BE2C (cell line): ENCODE data around the gene PLEKHH2.

Experiments
- DNase-seq: peaks from one replicate; pipeline ENCODE4 v3.0.0-alpha.2; 2020
- H3K27me3 ChIP-seq: fragments of 250-450 bp; sonication (Bioruptor Pico); 2 replicates; pipeline ENCODE4 v1.5.1; 2020; ENCODE audit warnings: mild to moderate bottlenecking
- H3K36me3 ChIP-seq: fragments of 250-450 bp; sonication (Bioruptor Pico); 2 replicates; pipeline ENCODE4 v1.5.1; 2020; ENCODE audit warnings: mild to moderate bottlenecking
- H3K4me1 ChIP-seq: fragments of 250-450 bp; sonication (Bioruptor Pico); 2 replicates; pipeline ENCODE4 v1.5.1; 2020
- H3K4me3 ChIP-seq: 2 replicates; pipeline ENCODE4 v1.5.1; 2011; ENCODE audit warnings: low read depth, low read length
- H3K9me3 ChIP-seq: fragments of 250-450 bp; sonication (Bioruptor Pico); 2 replicates; pipeline ENCODE4 v1.5.1; 2020
- TF ChIP-seq, protein P1 (sequence below): IDR thresholded peaks from 2 replicates; pipeline ENCODE4 v1.5.1; 2012; ENCODE audit warnings: mild to moderate bottlenecking, low read depth, low read length

The PLEKHH2 gene

DNA sequence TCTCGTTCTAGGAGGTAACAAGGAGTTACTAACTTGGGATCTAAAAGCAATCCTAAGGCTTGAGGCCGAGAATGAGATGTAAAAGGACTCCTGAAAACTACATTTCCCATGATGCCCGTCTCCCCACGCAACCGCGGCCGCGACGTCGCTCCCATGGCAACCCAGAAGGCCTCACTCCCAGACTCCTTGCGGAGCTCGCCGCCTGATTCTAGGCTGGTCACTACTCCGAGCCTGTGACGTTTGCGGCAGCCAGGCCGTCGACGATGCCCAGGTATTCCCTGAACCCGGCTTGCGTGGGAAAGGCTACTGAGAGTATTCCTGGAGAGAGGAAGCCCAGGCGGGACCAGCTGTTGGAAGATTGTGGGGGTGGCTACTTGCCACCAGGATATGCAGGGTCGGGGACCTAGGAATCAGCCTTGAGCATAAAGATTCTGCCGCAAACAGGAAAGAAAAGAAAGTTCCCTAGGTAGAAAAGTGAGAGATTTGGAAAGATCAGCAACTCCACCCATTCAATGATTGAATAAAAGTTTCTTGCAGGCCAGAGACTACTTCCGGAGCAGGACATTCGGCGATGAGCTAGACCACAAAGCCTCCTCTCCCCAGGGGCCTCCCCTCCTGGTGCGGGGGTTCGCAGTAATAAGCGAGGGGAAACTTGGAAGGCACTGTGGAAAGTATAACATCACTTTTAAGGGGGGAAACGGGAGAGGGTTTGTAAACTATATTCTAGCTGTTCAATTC is 137.0 kb downstream of the PLEKHH2 start, which contains the start of gene DYNC2LI1:
Gene DYNC2LI1 (plus strand): TSS at position 164 of the 738 bp plus-strand sequence. CDS start 100 bp downstream, at position 264.
- no peaks in the 10 kb centered on the region for H3K27me3 ChIP-seq
- TF ChIP-seq, protein P1, sequence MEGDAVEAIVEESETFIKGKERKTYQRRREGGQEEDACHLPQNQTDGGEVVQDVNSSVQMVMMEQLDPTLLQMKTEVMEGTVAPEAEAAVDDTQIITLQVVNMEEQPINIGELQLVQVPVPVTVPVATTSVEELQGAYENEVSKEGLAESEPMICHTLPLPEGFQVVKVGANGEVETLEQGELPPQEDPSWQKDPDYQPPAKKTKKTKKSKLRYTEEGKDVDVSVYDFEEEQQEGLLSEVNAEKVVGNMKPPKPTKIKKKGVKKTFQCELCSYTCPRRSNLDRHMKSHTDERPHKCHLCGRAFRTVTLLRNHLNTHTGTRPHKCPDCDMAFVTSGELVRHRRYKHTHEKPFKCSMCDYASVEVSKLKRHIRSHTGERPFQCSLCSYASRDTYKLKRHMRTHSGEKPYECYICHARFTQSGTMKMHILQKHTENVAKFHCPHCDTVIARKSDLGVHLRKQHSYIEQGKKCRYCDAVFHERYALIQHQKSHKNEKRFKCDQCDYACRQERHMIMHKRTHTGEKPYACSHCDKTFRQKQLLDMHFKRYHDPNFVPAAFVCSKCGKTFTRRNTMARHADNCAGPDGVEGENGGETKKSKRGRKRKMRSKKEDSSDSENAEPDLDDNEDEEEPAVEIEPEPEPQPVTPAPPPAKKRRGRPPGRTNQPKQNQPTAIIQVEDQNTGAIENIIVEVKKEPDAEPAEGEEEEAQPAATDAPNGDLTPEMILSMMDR = no peak
- no peaks in the 10 kb centered on the region for H3K4me1 ChIP-seq
- H3K9me3 ChIP-seq = no peaks in the 10 kb centered on the region
- H3K36me3 ChIP-seq = no peaks in the 10 kb centered on the region
- H3K4me3 ChIP-seq = peak within 1 kb of the TSS; percentile 79
- peak; percentile 91 for DNase-seq

DNA sequence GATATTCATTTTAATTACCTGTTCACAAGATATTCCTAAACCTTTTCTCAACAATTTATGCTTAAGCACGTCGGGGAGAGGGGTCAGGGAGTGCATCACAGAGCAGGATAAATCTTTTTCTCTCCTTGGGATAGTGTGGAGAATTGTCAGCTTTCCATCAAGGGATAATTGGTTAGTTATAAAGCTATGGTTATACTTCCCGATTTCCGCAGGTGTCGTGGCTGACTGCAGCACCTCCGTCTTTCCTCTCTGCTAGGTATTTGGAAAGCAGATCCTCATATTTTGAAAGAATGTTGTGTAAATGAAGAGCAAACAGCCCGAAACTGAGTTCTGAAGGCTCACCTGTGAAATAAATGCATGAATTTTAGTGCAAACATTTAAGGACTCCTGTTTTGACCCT is 137.6 kb downstream of the PLEKHH2 start:
- Histone ChIP-seq H3K4me1 (no peaks in the 10 kb centered on the region), H3K36me3 (no peaks in the 10 kb centered on the region), H3K27me3 (no peaks in the 10 kb centered on the region), H3K9me3 (no peaks in the 10 kb centered on the region), H3K4me3 (peak overlapping the region; percentile 79)
- DNase-seq = no peak
- TF ChIP-seq, protein P1 = no peak

DNA sequence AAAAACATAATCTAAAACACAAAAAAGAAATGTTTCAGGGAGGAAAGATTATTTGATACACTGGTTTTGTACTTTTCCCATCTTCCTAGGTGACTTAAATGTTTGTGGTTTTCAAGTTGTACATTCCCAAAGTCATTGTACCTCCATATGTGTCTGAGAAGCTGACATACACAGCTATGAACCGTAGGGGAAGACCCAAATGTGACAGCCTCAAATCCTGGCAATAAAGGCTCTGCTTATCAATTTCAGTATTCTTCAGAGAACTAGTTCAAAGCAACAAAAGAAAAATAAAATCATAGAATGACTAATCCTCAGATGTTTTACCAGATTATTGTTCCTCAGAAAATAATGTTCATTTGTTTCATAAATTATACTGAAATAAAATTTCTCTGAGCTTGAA is 139.3 kb downstream of the PLEKHH2 start:
- H3K4me1 ChIP-seq = no peaks in the 10 kb centered on the region
- no peak for DNase-seq
- no peaks in the 10 kb centered on the region for H3K9me3 ChIP-seq
- H3K36me3 ChIP-seq = no peaks in the 10 kb centered on the region
- TF ChIP-seq, protein P1 = no peak
- H3K27me3 ChIP-seq = no peaks in the 10 kb centered on the region
- no peak overlapping the region for H3K4me3 ChIP-seq

- no peak for DNase-seq
- Histone ChIP-seq H3K4me3 (no peak overlapping the region), H3K9me3 (no peaks in the 10 kb centered on the region), H3K4me1 (no peaks in the 10 kb centered on the region), H3K36me3 (no peaks in the 10 kb centered on the region), H3K27me3 (no peaks in the 10 kb centered on the region)
- TF ChIP-seq, protein P1 = no peak
Observed at GRCh38 chr2:43777306-43777926, 140.4 kb downstream of the PLEKHH2 start.

DNA sequence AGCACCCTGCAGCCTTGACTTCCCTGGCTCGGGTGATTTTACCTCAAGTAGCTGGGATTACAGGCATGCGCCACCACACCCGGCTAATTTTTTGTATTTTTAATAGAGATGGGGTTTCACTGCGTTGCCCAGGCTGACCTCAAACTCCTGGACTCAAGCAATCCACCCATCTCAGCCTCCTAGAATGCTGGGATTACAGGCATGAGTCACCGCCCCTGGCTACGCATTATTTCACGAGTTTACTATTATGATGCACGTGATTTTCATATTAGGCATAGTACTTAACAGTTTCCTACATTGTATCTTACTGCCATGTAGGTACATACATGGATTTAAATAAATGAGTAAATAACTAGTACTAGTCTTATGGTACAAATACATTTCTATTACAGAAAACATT is 141.2 kb downstream of the PLEKHH2 start:
- H3K36me3 ChIP-seq = no peaks in the 10 kb centered on the region
- no peaks in the 10 kb centered on the region for H3K9me3 ChIP-seq
- no peak for DNase-seq
- TF ChIP-seq, protein P1 = no peak
- H3K4me1 ChIP-seq = no peaks in the 10 kb centered on the region
- H3K4me3 ChIP-seq = no peak overlapping the region
- no peaks in the 10 kb centered on the region for H3K27me3 ChIP-seq

GRCh38 chr2:43787895-43788294 is 150.8 kb downstream of the PLEKHH2 start:
- Histone ChIP-seq H3K36me3 (no peaks in the 10 kb centered on the region), H3K27me3 (no peaks in the 10 kb centered on the region), H3K4me1 (no peaks in the 10 kb centered on the region), H3K9me3 (no peaks in the 10 kb centered on the region), H3K4me3 (no peak overlapping the region)
- DNase-seq = no peak
- TF ChIP-seq, protein P1 = no peak
